IMR-90 (cell line): ENCODE results near the gene MAP1LC3C. TPM values are rescaled to one million over a fixed set of nuclear protein-coding genes. Genes with fewer than 3 reads are reported as not detected.

Experiments
- ATAC-seq: fragments of 200-7000 bp; cut with Tn5 transposase; 2 replicates; pipeline ENCODE4 v1.9.1; 2020; ENCODE audit warnings: low read depth, mild to moderate bottlenecking, moderate library complexity
- BruUV-seq: library from RNA; stranded (reverse); fragments of 400-500 nt; replicated peaks from 2 replicates; lab custom pipeline; 2021; lab: Mats Ljungman, UMichigan
- CTCF ChIA-PET: fragments of 300-600 bp; formaldehyde crosslinking; extraction: SDS; loops from one replicate; lab custom pipeline; 2021; ENCODE audit warnings: antibody characterized with exemption; lab: Yijun Ruan, JAX
- POLR2A ChIA-PET: fragments of 300-600 bp; sonication (Branson Sonifier 250); formaldehyde crosslinking; loops from one replicate; lab custom pipeline; 2022; ENCODE audit warnings: antibody characterized with exemption; ENCODE audit not compliant: unreplicated experiment; lab: Charles Lee
- DNase-seq: peaks from one replicate; pipeline ENCODE4 v3.0.0; 2013
- H2AFZ ChIP-seq: replicated peaks from 2 replicates; pipeline ENCODE3; 2013; ENCODE audit warnings: low read length, mild to moderate bottlenecking; ENCODE audit not compliant: poor library complexity
- H2AK5ac ChIP-seq: 2 replicates; pipeline ENCODE4 v1.6.1; 2013; ENCODE audit warnings: low read depth, low read length, inconsistent platforms
- H2AK9ac ChIP-seq: replicated peaks from 2 replicates; pipeline ENCODE3; 2013; ENCODE audit warnings: mild to moderate bottlenecking, low read depth, low read length, moderate library complexity; ENCODE audit not compliant: poor library complexity
- H2BK120ac ChIP-seq: 2 replicates; pipeline ENCODE4 v1.6.1; 2013; ENCODE audit warnings: low read depth, low read length, inconsistent platforms
- H2BK15ac ChIP-seq: 3 replicates; pipeline ENCODE4 v1.6.1; 2013; ENCODE audit warnings: low read depth, low read length, inconsistent platforms
- H2BK20ac ChIP-seq: 2 replicates; pipeline ENCODE4 v1.6.1; 2013; ENCODE audit warnings: low read depth, mild to moderate bottlenecking, inconsistent platforms, low read length, moderate library complexity
- H2BK5ac ChIP-seq: 2 replicates; pipeline ENCODE4 v1.6.1; 2013; ENCODE audit warnings: mild to moderate bottlenecking, low read depth, low read length, inconsistent platforms; ENCODE audit not compliant: poor library complexity, severe bottlenecking
- H3K14ac ChIP-seq: replicated peaks from 2 replicates; pipeline ENCODE4 v1.6.1; 2013; ENCODE audit warnings: low read depth, low read length, inconsistent platforms
- H3K18ac ChIP-seq: 2 replicates; pipeline ENCODE4 v1.6.1; 2013; ENCODE audit warnings: low read depth, low read length, control low read depth
- H3K23ac ChIP-seq: 2 replicates; pipeline ENCODE4 v1.6.1; 2013; ENCODE audit warnings: low read depth, low read length, inconsistent platforms
- H3K27ac ChIP-seq: 2 replicates; pipeline ENCODE4 v1.5.1; 2013; ENCODE audit warnings: mild to moderate bottlenecking, control low read depth, low read length; ENCODE audit not compliant: insufficient read depth
- H3K27me3 ChIP-seq: 2 replicates; pipeline ENCODE4 v1.6.1; 2013; ENCODE audit warnings: low read length; ENCODE audit not compliant: control insufficient read depth, insufficient read depth
- H3K36me3 ChIP-seq: 2 replicates; pipeline ENCODE4 v1.6.1; 2013; ENCODE audit warnings: low read length, mixed read lengths; ENCODE audit not compliant: control insufficient read depth, insufficient read depth
- H3K4ac ChIP-seq: 2 replicates; pipeline ENCODE4 v1.6.1; 2013; ENCODE audit warnings: low read depth, low read length, inconsistent platforms
- H3K4me1 ChIP-seq: 2 replicates; pipeline ENCODE4 v1.6.1; 2013; ENCODE audit warnings: low read length, mixed read lengths; ENCODE audit not compliant: control insufficient read depth, insufficient read depth
- H3K4me2 ChIP-seq: 2 replicates; pipeline ENCODE4 v1.6.1; 2013; ENCODE audit warnings: low read depth, mild to moderate bottlenecking, control low read depth, low read length, moderate library complexity
- H3K4me3 ChIP-seq: 2 replicates; pipeline ENCODE4 v1.5.1; 2013; ENCODE audit warnings: low read depth, mild to moderate bottlenecking, control low read depth, low read length, moderate library complexity; ENCODE audit not compliant: insufficient read depth
- H3K56ac ChIP-seq: 2 replicates; pipeline ENCODE4 v1.6.1; 2013; ENCODE audit warnings: low read length, inconsistent platforms; ENCODE audit not compliant: insufficient read depth; ENCODE audit errors: extremely low read depth
- H3K79me1 ChIP-seq, 2 experiments: 2 replicates each; pipeline ENCODE4 v1.6.1; 2013; ENCODE audit warnings: low read length in 2 of 2, inconsistent platforms in 1 of 2, low read depth in 1 of 2
- H3K9ac ChIP-seq: 2 replicates; pipeline ENCODE4 v1.6.1; 2013; ENCODE audit warnings: low read depth, low read length, control low read depth
- H3K9me1 ChIP-seq: 2 replicates; pipeline ENCODE4 v1.6.1; 2013; ENCODE audit warnings: low read length, inconsistent platforms; ENCODE audit not compliant: insufficient read depth
- H3K9me3 ChIP-seq: 2 replicates; pipeline ENCODE4 v1.6.1; 2013; ENCODE audit warnings: low read length; ENCODE audit not compliant: control insufficient read depth, insufficient read depth
- H4K20me1 ChIP-seq: 2 replicates; pipeline ENCODE4 v1.6.1; 2013; ENCODE audit warnings: low read length, inconsistent platforms; ENCODE audit not compliant: insufficient read depth
- H4K5ac ChIP-seq: 2 replicates; pipeline ENCODE4 v1.6.1; 2013; ENCODE audit warnings: mild to moderate bottlenecking, low read depth, low read length, control low read depth
- H4K8ac ChIP-seq, 2 experiments: 2 replicates each; pipeline ENCODE4 v1.6.1; 2013; ENCODE audit warnings: low read depth in 2 of 2, low read length in 2 of 2, control low read depth in 1 of 2, inconsistent platforms in 1 of 2
- H4K91ac ChIP-seq: 2 replicates; pipeline ENCODE4 v1.6.1; 2013; ENCODE audit warnings: low read depth, low read length, inconsistent platforms; ENCODE audit not compliant: insufficient read depth
- BHLHE40 ChIP-seq: fragments of 150-350 bp; IDR thresholded peaks from 2 replicates; pipeline ENCODE4 v1.6.1; 2016; ENCODE audit warnings: mild to moderate bottlenecking, low read depth, low read length
- CEBPB ChIP-seq: IDR thresholded peaks from 2 replicates; pipeline ENCODE4 v1.6.1; 2012; ENCODE audit warnings: low read depth, low read length, improper control_type of control experiment
- CTCF ChIP-seq: conservative IDR thresholded peaks from 2 replicates; pipeline ENCODE4 v1.5.1; 2012; ENCODE audit warnings: mild to moderate bottlenecking, low read depth, low read length, improper control_type of control experiment
- ELK1 ChIP-seq: fragments of 150-350 bp; IDR thresholded peaks from 2 replicates; pipeline ENCODE4 v1.6.1; 2016; ENCODE audit warnings: low read depth, mild to moderate bottlenecking, low read length, moderate library complexity, borderline replicate concordance
- FOS ChIP-seq: fragments of 150-350 bp; IDR thresholded peaks from 2 replicates; pipeline ENCODE4 v1.6.1; 2016; ENCODE audit warnings: low read depth, low read length
- MAFK ChIP-seq: IDR thresholded peaks from 2 replicates; pipeline ENCODE4 v1.6.1; 2012; ENCODE audit warnings: low read depth, low read length, improper control_type of control experiment
- MAZ ChIP-seq: IDR thresholded peaks from 2 replicates; pipeline ENCODE4 v1.6.1; 2012; ENCODE audit warnings: low read depth, mild to moderate bottlenecking, low read length, improper control_type of control experiment, moderate library complexity, borderline replicate concordance
- MXI1 ChIP-seq: IDR thresholded peaks from 2 replicates; pipeline ENCODE4 v1.6.1; 2012; ENCODE audit warnings: low read depth, mild to moderate bottlenecking, low read length, moderate library complexity, borderline replicate concordance
- NFE2L2 ChIP-seq: fragments of 150-350 bp; IDR thresholded peaks from 2 replicates; pipeline ENCODE4 v1.6.1; 2016; ENCODE audit warnings: low read depth, mild to moderate bottlenecking, low read length
- POLR2A ChIP-seq: IDR thresholded peaks from 2 replicates; pipeline ENCODE4 v1.6.1; 2012; ENCODE audit warnings: mild to moderate bottlenecking, low read depth, low read length
- RAD21 ChIP-seq: IDR thresholded peaks from 2 replicates; pipeline ENCODE4 v1.6.1; 2012; ENCODE audit warnings: low read length, improper control_type of control experiment
- RCOR1 ChIP-seq: IDR thresholded peaks from 2 replicates; pipeline ENCODE4 v1.6.1; 2012; ENCODE audit warnings: mild to moderate bottlenecking, low read length, improper control_type of control experiment; ENCODE audit not compliant: insufficient replicate concordance
- RFX5 ChIP-seq: IDR thresholded peaks from 2 replicates; pipeline ENCODE4 v1.8.0; 2012; ENCODE audit warnings: low read depth, mild to moderate bottlenecking, low read length, moderate library complexity
- SMC3 ChIP-seq: fragments of 150-350 bp; IDR thresholded peaks from 2 replicates; pipeline ENCODE4 v1.6.1; 2016; ENCODE audit warnings: low read depth, mild to moderate bottlenecking, antibody characterized with exemption, low read length, moderate library complexity
- USF2 ChIP-seq: fragments of 150-350 bp; IDR thresholded peaks from 2 replicates; pipeline ENCODE4 v1.6.1; 2017; ENCODE audit warnings: mild to moderate bottlenecking, antibody characterized with exemption, low read length, low read depth
- WGBS, 2 experiments: methylation state at CpG; one replicate each; pipeline versions ENCODE4 v1.1.5 to v1.1.7; 2013; ENCODE audit warnings: missing lambda C conversion rate in 2 of 2; ENCODE audit not compliant: insufficient read length in 1 of 2; ENCODE audit errors: extremely low coverage in 2 of 2; 5-methylcytosine and 5-hydroxymethylcytosine counted together
- dilution Hi-C: fragments of 300-500 bp; cut with HindIII; formaldehyde crosslinking; loops from one replicate; pipeline ENCODE4 v1.14.3; 2018; ENCODE audit warnings: low sequenced_read_pairs; ENCODE audit not compliant: unreplicated experiment
- in situ Hi-C: fragments of 300-500 bp; cut with MboI; formaldehyde crosslinking; loops from 3 replicates; pipeline ENCODE4 v1.14.3; 2019; ENCODE audit warnings: low sequenced_read_pairs, inconsistent platforms, mixed read lengths
- intact Hi-C: fragments of 100-400 bp; cut with micrococcal nuclease; formaldehyde crosslinking; loops from 2 replicates; pipeline ENCODE4 v1.10.0; 2022
- polyA plus RNA-seq, 3 experiments: library from polyadenylated mRNA; depleted of rRNA; stranded (reverse); fragments of >200 nt; gene quantifications; 2 replicates each; pipeline ENCODE4 v1.2.3, GENCODE V29; 2012; ENCODE audit warnings: low replicate concordance in 1 of 3
- total RNA-seq: library from RNA; depleted of rRNA; stranded (reverse); fragments of >200 nt; gene quantifications from 2 replicates; pipeline ENCODE4 v1.2.3, GENCODE V29; 2012

MAP1LC3C gene
- total and polyA plus RNA-seq, 2 of the 4 experiments (the other 2 are of a cell fraction) = under 0.01 TPM; not detected in 1

- whole genome bisulfite sequencing, 2 experiments = 0% methylated on average over 1 of the region's 3 CpGs; no CpG with 5 or more reads in 1 of the 2 experiments
- no peak for TF ChIP-seq RCOR1
- TF ChIP-seq FOS = no peak
- no peak for TF ChIP-seq BHLHE40
- no peak for TF ChIP-seq SMC3
- no peak for TF ChIP-seq RAD21
- no peak for TF ChIP-seq MXI1
- no peak for TF ChIP-seq USF2
- no peak for TF ChIP-seq CTCF
- TF ChIP-seq ELK1 = no peak
- no peak for TF ChIP-seq NFE2L2
- no peak for TF ChIP-seq CEBPB
- no peak for TF ChIP-seq MAZ
- no peak for TF ChIP-seq RFX5
- no peak for TF ChIP-seq MAFK
- TF ChIP-seq POLR2A = no peak
- H4K20me1 ChIP-seq = no peaks in the 10 kb centered on the region
- H3K27ac ChIP-seq = no peak overlapping the region
- peaks cover 2% of the 10 kb centered on the region; the same call in 1 of the 2 replicates for H3K9me3 ChIP-seq
- no peak overlapping the region for H2BK20ac ChIP-seq
- no TSS peak for BruUV-seq
- no peak overlapping the region for H3K4me3 ChIP-seq
- ChIA-PET CTCF (no interaction called here), POLR2A (no interaction called here)
- no peak overlapping the region for H3K4me2 ChIP-seq
- H4K91ac ChIP-seq = no peak overlapping the region
- H4K5ac ChIP-seq = no peak overlapping the region
- H2AFZ ChIP-seq = no peak overlapping the region
- no peak overlapping the region for H2BK5ac ChIP-seq
- H3K79me1 ChIP-seq = no peaks in the 10 kb centered on the region
- H3K9me1 ChIP-seq = no peaks in the 10 kb centered on the region
- no peak overlapping the region for H3K4ac ChIP-seq
- no peak overlapping the region for H3K9ac ChIP-seq
- no peak overlapping the region for H3K18ac ChIP-seq
- H2AK9ac ChIP-seq = no peak overlapping the region
- H2BK15ac ChIP-seq = no peak overlapping the region
- in situ Hi-C loops = no loop called here
- intact Hi-C loops = no loop called here
- no peak overlapping the region for H2BK120ac ChIP-seq
- no peaks in the 10 kb centered on the region for H3K27me3 ChIP-seq
- H2AK5ac ChIP-seq = no peak overlapping the region
- no peak overlapping the region for H3K23ac ChIP-seq
- dilution Hi-C loops = no loop called here
- DNase-seq = no peak
- H3K4me1 ChIP-seq = no peaks in the 10 kb centered on the region
- no peak overlapping the region for H3K14ac ChIP-seq
- no peaks in the 10 kb centered on the region for H3K36me3 ChIP-seq
- no peak for ATAC-seq
- no peak overlapping the region for H3K56ac ChIP-seq
- H4K8ac ChIP-seq = no peak overlapping the region
Measured at GRCh38 chr1:242043165-242043564, 44.3 kb upstream of the MAP1LC3C start.
